ENCODE data around the gene SLC9A7. TPM values are rescaled to one million over a fixed set of nuclear protein-coding genes. Genes with fewer than 3 reads are reported as not detected.

The SLC9A7 gene
- total and polyA plus RNA-seq, 2 of the 13 experiments (the other 11 are each of a cell fraction or from before 2014, with no cell fraction given), result 5.8 to 7.2 TPM

DNA sequence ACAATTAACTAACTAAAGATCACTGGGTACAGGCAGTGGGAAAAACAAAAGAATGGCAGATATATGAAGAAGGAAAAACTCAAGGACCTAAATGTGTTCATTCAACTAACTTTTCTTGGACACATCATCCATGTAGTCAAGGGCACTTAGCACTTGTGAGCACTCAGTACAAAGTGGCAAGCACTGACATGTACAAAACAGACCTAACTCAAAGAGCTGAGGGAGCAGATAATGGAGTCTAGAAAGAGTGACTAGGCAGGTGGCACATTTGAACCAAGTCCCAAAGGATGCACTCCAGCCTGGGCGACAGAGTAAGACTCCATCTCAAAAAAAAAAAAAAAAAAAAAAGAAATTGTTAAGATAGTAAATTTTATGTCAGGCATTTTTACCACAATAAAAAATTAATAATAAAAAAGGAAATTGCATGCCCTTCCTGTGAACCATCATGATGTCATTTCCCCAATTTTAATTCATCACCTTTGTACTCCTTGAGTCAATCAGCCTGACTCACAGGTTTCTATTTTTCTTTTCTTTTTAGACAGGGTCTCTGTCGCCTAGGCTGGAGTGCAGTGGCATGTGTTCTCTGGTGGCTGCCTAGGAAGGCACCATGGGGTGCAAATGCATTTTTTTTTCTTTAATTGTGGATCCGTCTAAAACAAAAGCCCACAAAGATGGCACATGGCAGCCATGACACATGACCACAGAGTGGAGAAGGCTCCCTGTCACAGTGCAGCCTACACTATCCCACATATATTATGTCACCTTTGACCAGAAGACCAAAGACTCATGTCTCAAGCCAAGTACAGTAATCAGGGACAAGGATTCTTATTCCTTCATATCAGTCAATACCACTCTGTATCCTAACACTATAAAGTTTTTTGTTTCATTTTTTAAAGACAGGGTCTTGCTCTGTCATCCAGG, 93.4 kb downstream of the SLC9A7 start (continued):
- TF ChIP-seq KLF12 (CRISPR knock-in tag; IDR thresholded peaks at IDR 0.05; ENCODE audit: borderline replicate concordance) (no peak), EED (CRISPR knock-in tag; IDR thresholded peaks at IDR 0.05) (no peak)
- TF ChIP-seq, protein P1, sequence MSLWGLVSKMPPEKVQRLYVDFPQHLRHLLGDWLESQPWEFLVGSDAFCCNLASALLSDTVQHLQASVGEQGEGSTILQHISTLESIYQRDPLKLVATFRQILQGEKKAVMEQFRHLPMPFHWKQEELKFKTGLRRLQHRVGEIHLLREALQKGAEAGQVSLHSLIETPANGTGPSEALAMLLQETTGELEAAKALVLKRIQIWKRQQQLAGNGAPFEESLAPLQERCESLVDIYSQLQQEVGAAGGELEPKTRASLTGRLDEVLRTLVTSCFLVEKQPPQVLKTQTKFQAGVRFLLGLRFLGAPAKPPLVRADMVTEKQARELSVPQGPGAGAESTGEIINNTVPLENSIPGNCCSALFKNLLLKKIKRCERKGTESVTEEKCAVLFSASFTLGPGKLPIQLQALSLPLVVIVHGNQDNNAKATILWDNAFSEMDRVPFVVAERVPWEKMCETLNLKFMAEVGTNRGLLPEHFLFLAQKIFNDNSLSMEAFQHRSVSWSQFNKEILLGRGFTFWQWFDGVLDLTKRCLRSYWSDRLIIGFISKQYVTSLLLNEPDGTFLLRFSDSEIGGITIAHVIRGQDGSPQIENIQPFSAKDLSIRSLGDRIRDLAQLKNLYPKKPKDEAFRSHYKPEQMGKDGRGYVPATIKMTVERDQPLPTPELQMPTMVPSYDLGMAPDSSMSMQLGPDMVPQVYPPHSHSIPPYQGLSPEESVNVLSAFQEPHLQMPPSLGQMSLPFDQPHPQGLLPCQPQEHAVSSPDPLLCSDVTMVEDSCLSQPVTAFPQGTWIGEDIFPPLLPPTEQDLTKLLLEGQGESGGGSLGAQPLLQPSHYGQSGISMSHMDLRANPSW (CRISPR knock-in tag; IDR thresholded peaks at IDR 0.05; ENCODE audit: borderline replicate concordance), result no peak

DNA sequence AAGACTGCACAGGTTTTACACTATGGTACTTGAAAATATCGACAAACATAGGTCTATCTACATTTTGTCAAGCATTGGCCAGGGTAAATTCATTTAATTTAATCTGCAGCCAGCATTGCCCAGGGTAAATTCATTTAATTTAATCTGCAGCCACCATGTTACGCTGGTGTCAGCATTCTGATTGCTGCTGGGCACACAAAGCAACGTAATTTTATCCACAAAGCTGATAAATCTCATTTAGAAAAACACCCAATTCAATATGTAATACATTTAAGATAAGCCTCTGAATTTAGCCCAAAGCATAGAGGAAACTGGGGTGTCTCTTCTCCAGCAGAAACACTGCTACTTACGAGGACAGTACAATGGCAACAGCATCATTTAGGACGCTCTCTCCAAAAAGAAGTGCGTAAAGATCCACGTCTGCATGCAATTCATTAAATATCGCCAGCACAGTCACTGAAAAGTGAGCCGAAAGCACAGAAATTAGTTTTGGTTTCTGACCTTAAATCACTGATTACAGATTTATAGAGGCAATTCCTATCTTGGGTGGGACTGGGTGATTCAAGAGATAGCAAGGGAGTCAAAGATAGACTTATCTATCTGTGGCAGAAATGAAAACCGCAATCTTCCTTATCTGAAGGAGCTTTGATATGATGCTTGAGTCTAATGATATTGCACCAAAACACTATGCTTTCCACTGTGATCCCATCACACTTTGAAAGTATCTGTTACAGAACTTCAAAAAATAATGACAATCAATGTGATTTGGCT, 96.5 kb downstream of the SLC9A7 start:
- H3K4me2 ChIP-seq (ENCODE audit: low read depth, low read length), result no peak overlapping the region
- no peak overlapping the region for H3K4me3 ChIP-seq (replicated peaks in 1 of 3; ENCODE audit: insufficient read depth in 1 of 3, low read depth in 2 of 3, low read length in 3 of 3)
- in situ Hi-C loops (cut with HindIII; ENCODE audit: extremely low pct_ligation_motif_present, low pct_unique_long_range_greater_than_20kb) (no loop called here), intact Hi-C loops (cut with micrococcal nuclease; ENCODE audit: unreplicated experiment) (no loop called here)
- no peak for ATAC-seq
- H3K9ac ChIP-seq (ENCODE audit: insufficient read depth, low read depth, low read length), result no peak overlapping the region
- no peaks in the 10 kb centered on the region for H3K79me2 ChIP-seq (ENCODE audit: insufficient read depth, low read length)
- H4K20me1 ChIP-seq (ENCODE audit: insufficient read depth, low read length), result no peaks in the 10 kb centered on the region
- POLR2A ChIA-PET, result no interaction called here
- CTCF ChIA-PET (ENCODE audit: low intra/inter-chr PET ratio, low total read pairs), result no interaction called here
- no peaks in the 10 kb centered on the region for H3K4me1 ChIP-seq (ENCODE audit: insufficient read depth, low read length)
- 99% methylated on average over 10 of the region's 10 CpGs for WGBS (ENCODE audit: low lambda C conversion rate)
- TF ChIP-seq FOXA1 (IDR thresholded peaks at IDR 0.05) (no peak), FOXA1 (CRISPR knock-in tag; IDR thresholded peaks at IDR 0.05) (no peak)
- H3K27ac ChIP-seq (ENCODE audit: extremely low read length, insufficient read depth, low read length), result no peak overlapping the region
- BruUV-seq (replicated peaks), result no TSS peak
- FAIRE-seq, result no peak
- H2AFZ ChIP-seq (ENCODE audit: low read length), result no peak overlapping the region
- no peaks in the 10 kb centered on the region for H3K9me3 ChIP-seq (ENCODE audit: low read length)
- H3K27me3 ChIP-seq (ENCODE audit: control insufficient read depth in 1 of 2, insufficient read depth in 2 of 2, low read length in 2 of 2), result no peaks in the 10 kb centered on the region
- no peaks in the 10 kb centered on the region for H3K36me3 ChIP-seq (replicated peaks in 1 of 2; ENCODE audit: control insufficient read depth in 1 of 2, insufficient read depth in 2 of 2, low read length in 2 of 2)
- no peak for DNase-seq (ENCODE audit: low spot score)

All from HepG2 (cell line).